Posterior vena cava (tissue), 2 donors: ENCODE measurements around the gene RPS15. TPM values are rescaled to one million over a fixed set of nuclear protein-coding genes. Genes with fewer than 3 reads are reported as not detected.
"Not testable (repeated sequence)": the region's sequence is repeated elsewhere in the genome, so short reads cannot be mapped to it uniquely, and the experiment has no call there.

Experiments
- DNase-seq: peaks from one replicate; pipeline ENCODE4 v3.0.0-alpha.2; 2020; ENCODE audit warnings: low spot score
- intact Hi-C, 2 donors: fragments of 100-400 bp; cut with DNase I; formaldehyde crosslinking; loops; one replicate each; pipeline versions ENCODE4 v1.14.1 to v1.14.2; 2022 to 2023
- total RNA-seq, 2 donors: library from RNA; stranded (reverse); fragmentation: NEBNext Ultra II Directional; extraction: Animal tissue kit (Norgen Biotek cat#: 25700); gene quantifications; one replicate each; pipeline ENCODE4 v1.2.1, GENCODE V29; 2021
- donor health status: DM: yes; HTN: yes; CAD: no.
- donor health status: DM: yes; HTN: yes; CAD: no.

The RPS15 gene
- total RNA-seq, 2 donors from 2014 or later = 722 to 743 TPM

- DNase-seq = no peak
- intact Hi-C loops = no loop called here
Measured at GRCh38 chr19:1416014-1416841, 22.0 kb upstream of the RPS15 start.

- intact Hi-C loops = no loop called here
- no peak for DNase-seq
Measured at GRCh38 chr19:1417145-1417544, 21.1 kb upstream of the RPS15 start.

- no peak for DNase-seq
- intact Hi-C loops = no loop called here
Measured at GRCh38 chr19:1417681-1418495, 20.3 kb upstream of the RPS15 start.

DNA sequence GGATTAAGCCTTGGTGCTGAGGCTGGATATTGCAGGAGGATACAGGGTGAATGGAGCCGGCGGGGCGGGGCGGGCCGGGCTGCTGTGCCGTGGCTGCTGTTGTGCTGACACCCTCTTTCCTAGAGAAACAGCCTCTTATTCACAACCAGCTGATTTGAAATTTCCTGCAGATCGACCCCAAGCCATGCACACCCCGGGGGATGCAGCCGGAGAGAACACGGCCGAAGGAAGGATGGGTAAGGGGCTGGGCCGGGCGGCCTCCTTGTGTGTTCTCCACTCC lies 19.8 kb upstream of the RPS15 start:
- intact Hi-C loops = no loop called here

DNA sequence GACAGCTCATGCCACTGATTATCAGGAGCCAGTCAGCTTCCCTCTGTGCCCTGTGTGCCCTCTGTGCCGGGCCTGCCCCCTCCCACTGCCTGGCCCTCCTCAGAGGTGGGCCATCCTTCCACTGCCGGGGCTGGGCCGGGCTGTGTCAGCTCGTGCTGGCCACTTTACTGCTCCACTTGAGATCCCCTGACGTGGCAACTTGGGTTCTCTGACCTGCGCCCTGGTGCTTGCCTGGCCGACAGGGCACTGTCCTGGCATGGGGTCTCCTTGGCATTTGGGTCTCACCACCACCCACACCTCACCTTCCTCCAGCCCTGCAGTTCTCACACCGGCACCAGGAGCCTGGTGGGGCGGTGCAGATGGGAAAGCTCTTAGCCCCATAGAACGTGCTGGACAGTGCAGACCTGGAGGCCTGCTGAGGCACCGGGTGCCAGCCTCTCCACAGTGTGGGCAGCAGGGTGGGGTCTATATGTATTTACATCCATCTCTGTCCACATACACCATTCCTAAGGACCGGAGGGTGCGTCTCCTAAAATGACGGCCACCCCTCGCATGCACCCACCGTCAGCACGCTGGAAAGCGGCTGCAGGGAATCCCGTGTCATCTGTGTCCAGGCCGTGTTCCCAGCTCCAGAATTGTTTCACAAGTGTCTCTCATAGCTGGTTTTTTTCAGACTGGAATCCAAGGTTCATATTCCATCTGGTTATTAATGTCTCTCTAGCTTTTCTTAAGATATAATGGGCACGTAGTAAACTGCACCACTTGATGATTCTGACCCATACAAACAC lies 19.1 kb upstream of the RPS15 start:
- intact Hi-C loops = no loop called here
- DNase-seq = no peak

More for the DNA sequence above, 19.8 kb upstream of the RPS15 start:
- no peak for DNase-seq

GRCh38 chr19:1420085-1420484 lies 18.1 kb upstream of the RPS15 start:
- DNase-seq, intact Hi-C loops: not testable (repeated sequence)

DNA sequence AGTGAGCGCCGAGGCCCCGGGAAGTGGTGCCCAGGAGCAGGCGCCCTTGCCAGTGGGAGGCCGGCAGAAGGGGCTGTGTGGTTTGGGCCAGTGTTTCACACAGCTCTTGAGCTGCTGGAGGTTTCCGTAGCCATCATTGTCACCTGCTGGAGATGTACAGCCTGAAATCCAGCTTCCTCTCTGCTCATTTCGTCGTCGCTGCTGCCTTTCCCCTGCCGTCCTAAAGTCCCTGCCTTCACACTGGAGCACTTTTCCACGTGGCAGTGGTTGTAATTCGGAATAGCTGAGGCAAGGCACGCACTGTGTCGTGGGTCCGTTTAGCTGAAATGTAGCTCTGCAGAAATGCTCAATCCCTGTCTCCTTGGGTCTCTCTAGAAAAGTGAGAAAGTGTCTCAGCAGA lies 17.6 kb upstream of the RPS15 start:
- DNase-seq = no peak
- intact Hi-C loops = no loop called here

GRCh38 chr19:1421218-1421957 lies 16.8 kb upstream of the RPS15 start:
- intact Hi-C loops = no loop called here
- no peak for DNase-seq

GRCh38 chr19:1421958-1422305 lies 16.3 kb upstream of the RPS15 start:
- intact Hi-C loops = no loop called here
- no peak for DNase-seq

GRCh38 chr19:1422360-1422759 lies 15.8 kb upstream of the RPS15 start:
- intact Hi-C loops = no loop called here
- no peak for DNase-seq

DNA sequence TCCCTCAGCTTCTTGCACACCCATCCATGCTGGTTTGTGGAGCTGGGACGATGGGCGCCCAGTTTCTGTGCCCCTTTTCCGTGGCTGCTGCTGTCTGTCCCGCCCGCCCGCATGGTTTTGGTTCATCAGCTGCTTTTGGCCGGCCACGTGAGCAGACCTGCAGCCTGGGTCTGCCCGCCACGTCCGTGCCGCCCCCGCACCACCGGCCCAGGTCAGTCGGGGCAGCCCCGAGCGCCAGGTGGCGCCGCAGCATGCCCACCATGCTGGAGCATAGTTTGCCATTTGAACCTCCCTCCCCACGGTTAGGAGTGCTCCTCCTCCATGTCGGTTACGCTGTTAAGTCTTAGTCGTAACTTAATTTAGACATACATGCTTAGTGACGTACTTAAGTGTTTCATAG lies 15.3 kb upstream of the RPS15 start:
- intact Hi-C loops = no loop called here
- no peak for DNase-seq

- intact Hi-C loops = no loop called here
- no peak for DNase-seq
Measured at GRCh38 chr19:1423436-1424191, 14.6 kb upstream of the RPS15 start.

GRCh38 chr19:1424192-1424955 lies 13.8 kb upstream of the RPS15 start:
- intact Hi-C loops = no loop called here
- DNase-seq = no peak

DNA sequence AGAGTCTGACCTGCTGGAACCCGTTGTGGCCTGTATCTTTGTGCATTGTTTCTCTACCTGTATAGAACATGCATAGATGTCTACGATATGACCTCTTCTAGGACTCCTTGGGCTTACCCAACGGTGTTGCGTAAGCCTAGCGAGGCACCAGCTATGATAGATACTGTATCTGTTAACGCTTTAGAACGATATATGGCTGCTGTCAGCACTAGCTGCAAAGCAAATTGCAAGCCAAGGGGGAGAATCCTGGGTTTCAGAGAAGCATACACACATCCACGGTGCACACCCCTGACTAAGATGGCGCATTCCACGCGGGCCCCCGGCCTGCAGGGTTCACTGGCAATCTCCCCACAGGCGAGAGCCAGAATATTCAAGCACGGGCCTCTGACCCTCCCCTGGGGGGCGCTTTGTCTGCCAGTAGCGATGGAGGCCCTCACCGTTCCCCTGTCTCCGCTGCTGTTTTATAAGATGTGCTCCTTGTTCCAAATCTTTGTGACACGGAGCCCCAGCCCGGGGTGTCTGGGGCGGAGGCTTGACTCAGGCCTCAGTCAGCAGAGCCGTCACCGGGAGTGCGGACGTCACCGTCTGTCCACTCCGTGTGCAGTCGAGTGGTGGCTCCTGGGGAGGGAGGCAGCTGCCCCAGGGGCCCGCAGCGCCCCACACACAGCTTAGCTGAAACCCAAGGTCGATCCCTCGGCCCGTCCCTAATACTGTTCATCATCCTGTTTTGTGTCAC lies 12.9 kb upstream of the RPS15 start:
- no peak for DNase-seq
- intact Hi-C loops = no loop called here

- intact Hi-C loops = no loop called here
- no peak for DNase-seq
Measured at GRCh38 chr19:1425902-1426301, 12.3 kb upstream of the RPS15 start.

- intact Hi-C loops = no loop called here
- DNase-seq = no peak
Measured at GRCh38 chr19:1426736-1427135, 11.5 kb upstream of the RPS15 start.

DNA sequence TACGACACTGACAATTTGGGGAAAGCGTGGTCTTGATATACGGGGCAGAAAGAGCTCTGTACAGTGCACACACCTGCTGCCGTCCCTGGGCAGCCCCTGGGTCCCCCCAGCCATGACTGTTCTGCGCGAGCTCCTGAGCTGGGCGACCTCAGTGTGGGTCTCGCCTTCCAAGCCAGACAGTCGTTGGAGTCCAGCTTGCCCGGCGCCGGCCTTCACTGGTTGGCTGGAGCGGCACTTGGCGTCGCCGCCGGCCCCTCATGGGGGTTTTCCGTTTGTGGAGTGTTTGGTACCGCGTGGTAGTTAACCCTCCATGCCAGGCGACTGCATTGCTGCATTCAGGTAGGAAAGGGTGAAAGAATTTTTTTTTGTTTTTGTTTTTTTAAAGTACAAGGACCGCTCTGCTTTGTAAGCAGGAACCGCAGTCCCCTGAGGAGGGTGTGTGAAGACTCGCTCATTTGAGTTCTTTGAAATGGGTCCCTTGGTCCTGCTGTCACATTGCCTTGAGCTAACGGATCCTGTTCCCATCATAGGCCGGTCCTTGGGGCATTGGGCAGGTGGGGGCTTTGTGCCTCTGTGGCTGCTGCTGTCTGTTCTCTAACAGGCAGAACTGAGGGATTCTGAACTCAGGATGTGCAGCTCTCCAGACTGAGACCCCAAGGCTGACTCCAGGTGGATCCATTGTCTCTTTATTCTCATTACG lies 10.8 kb upstream of the RPS15 start:
- no peak for DNase-seq
- intact Hi-C loops = no loop called here
